IPS-18c (cell line): ENCODE measurements around the gene PTPN11.

Source experiments
- H3K4me3 ChIP-seq: 2 replicates; pipeline ENCODE4 v1.7.0; 2013; ENCODE audit warnings: low read depth, mild to moderate bottlenecking, low read length, moderate library complexity; ENCODE audit not compliant: insufficient read depth
- H3K9me3 ChIP-seq: one replicate; pipeline ENCODE4 v1.6.1; 2013; ENCODE audit warnings: mild to moderate bottlenecking, low read length, moderate library complexity; ENCODE audit not compliant: control insufficient read depth, insufficient read depth

PTPN11 gene

GRCh38 chr12:112473056-112473455, 54.3 kb downstream of the PTPN11 start:
- no peaks in the 10 kb centered on the region for H3K9me3 ChIP-seq

GRCh38 chr12:112479413-112479812, 60.7 kb downstream of the PTPN11 start:
- Histone ChIP-seq H3K9me3 (no peaks in the 10 kb centered on the region), H3K4me3 (no peak overlapping the region)

More at GRCh38 chr12:112473056-112473455, 54.3 kb downstream of the PTPN11 start:
- no peak overlapping the region for H3K4me3 ChIP-seq

- H3K4me3 ChIP-seq = no peak overlapping the region
- no peaks in the 10 kb centered on the region for H3K9me3 ChIP-seq
These were observed 62.2 kb downstream of the PTPN11 start for GRCh38 chr12:112480931-112481330.

- Histone ChIP-seq H3K4me3 (no peak overlapping the region), H3K9me3 (no peaks in the 10 kb centered on the region)
These were observed 64.0 kb downstream of the PTPN11 start for GRCh38 chr12:112482733-112483132.

GRCh38 chr12:112486361-112486760, 67.6 kb downstream of the PTPN11 start:
- Histone ChIP-seq H3K9me3 (no peaks in the 10 kb centered on the region), H3K4me3 (no peak overlapping the region)

GRCh38 chr12:112488257-112488876, 69.6 kb downstream of the PTPN11 start:
- H3K4me3 ChIP-seq = no peak overlapping the region
- H3K9me3 ChIP-seq = no peaks in the 10 kb centered on the region

GRCh38 chr12:112489456-112489855, 70.7 kb downstream of the PTPN11 start:
- Histone ChIP-seq H3K9me3 (no peaks in the 10 kb centered on the region), H3K4me3 (no peak overlapping the region)

GRCh38 chr12:112496496-112496895, 77.7 kb downstream of the PTPN11 start:
- no peaks in the 10 kb centered on the region for H3K9me3 ChIP-seq
- H3K4me3 ChIP-seq = no peak overlapping the region

- Histone ChIP-seq H3K4me3 (no peak overlapping the region), H3K9me3 (no peaks in the 10 kb centered on the region)
These were observed 79.8 kb downstream of the PTPN11 start for GRCh38 chr12:112498580-112498979.

GRCh38 chr12:112503512-112503911, 84.8 kb downstream of the PTPN11 start:
- no peak overlapping the region for H3K4me3 ChIP-seq

GRCh38 chr12:112506513-112507166, 87.9 kb downstream of the PTPN11 start:
- H3K4me3 ChIP-seq = no peak overlapping the region
- H3K9me3 ChIP-seq = no peaks in the 10 kb centered on the region

More at GRCh38 chr12:112503512-112503911, 84.8 kb downstream of the PTPN11 start:
- no peaks in the 10 kb centered on the region for H3K9me3 ChIP-seq

- H3K9me3 ChIP-seq = no peaks in the 10 kb centered on the region
- H3K4me3 ChIP-seq = no peak overlapping the region
These were observed 94.7 kb downstream of the PTPN11 start for GRCh38 chr12:112513471-112513870.

- no peaks in the 10 kb centered on the region for H3K9me3 ChIP-seq
These were observed 95.7 kb downstream of the PTPN11 start for GRCh38 chr12:112514456-112514855.

GRCh38 chr12:112514926-112515642, 96.3 kb downstream of the PTPN11 start:
- Histone ChIP-seq H3K4me3 (no peak overlapping the region), H3K9me3 (no peaks in the 10 kb centered on the region)

More at GRCh38 chr12:112514456-112514855, 95.7 kb downstream of the PTPN11 start:
- H3K4me3 ChIP-seq = no peak overlapping the region

- no peak overlapping the region for H3K4me3 ChIP-seq
- H3K9me3 ChIP-seq = no peaks in the 10 kb centered on the region
These were observed 97.1 kb downstream of the PTPN11 start for GRCh38 chr12:112515868-112516267.

- Histone ChIP-seq H3K9me3 (no peaks in the 10 kb centered on the region), H3K4me3 (no peak overlapping the region)
These were observed 99.1 kb downstream of the PTPN11 start for GRCh38 chr12:112517730-112518364.

GRCh38 chr12:112518365-112518735, 99.6 kb downstream of the PTPN11 start:
- H3K4me3 ChIP-seq = no peak overlapping the region
- H3K9me3 ChIP-seq = no peaks in the 10 kb centered on the region
